Astrocyte of the spinal cord (primary cell): ENCODE measurements around the gene NRG2.

Experiments used
- DNase-seq: peaks from one replicate; pipeline ENCODE4 v3.0.0; 2011; ENCODE audit warnings: low read depth, low spot score
- H3K4me3 ChIP-seq: 2 replicates; pipeline ENCODE4 v1.5.1; 2011; ENCODE audit warnings: low read depth, mild to moderate bottlenecking, low read length, moderate library complexity
- in situ Hi-C: cut with HindIII; loops from 2 replicates; pipeline ENCODE4 v1.10.0; 2017; ENCODE audit warnings: low sequenced_read_pairs
- TF ChIP-seq, protein P1 (sequence below): IDR thresholded peaks from 2 replicates; pipeline ENCODE4 v1.5.1; 2012; ENCODE audit warnings: low read depth, mild to moderate bottlenecking, low read length, inconsistent platforms

NRG2 gene

DNA sequence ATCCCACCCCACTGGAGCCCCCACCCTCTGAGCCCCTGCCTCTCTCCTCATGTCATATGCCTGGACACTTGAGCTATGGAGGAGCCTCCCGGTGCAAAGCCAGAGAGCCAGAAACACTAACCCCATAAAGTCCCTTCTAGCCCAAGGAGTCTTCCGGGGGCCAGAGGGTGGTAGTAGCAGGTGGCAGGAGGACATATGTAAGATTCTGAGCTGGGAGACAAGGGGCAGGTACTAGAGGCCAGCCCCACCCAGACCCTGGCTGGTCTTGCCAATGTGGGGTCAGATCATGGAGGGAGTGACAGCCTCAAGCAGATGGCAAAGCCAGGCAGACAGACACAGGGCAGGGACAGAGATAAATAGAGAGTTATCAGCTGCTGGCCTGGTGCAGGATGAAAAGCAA lies 184.1 kb downstream of the NRG2 start:
- in situ Hi-C loops, result no loop called here
- no peak for DNase-seq
- no peak overlapping the region for H3K4me3 ChIP-seq
- TF ChIP-seq, protein P1, sequence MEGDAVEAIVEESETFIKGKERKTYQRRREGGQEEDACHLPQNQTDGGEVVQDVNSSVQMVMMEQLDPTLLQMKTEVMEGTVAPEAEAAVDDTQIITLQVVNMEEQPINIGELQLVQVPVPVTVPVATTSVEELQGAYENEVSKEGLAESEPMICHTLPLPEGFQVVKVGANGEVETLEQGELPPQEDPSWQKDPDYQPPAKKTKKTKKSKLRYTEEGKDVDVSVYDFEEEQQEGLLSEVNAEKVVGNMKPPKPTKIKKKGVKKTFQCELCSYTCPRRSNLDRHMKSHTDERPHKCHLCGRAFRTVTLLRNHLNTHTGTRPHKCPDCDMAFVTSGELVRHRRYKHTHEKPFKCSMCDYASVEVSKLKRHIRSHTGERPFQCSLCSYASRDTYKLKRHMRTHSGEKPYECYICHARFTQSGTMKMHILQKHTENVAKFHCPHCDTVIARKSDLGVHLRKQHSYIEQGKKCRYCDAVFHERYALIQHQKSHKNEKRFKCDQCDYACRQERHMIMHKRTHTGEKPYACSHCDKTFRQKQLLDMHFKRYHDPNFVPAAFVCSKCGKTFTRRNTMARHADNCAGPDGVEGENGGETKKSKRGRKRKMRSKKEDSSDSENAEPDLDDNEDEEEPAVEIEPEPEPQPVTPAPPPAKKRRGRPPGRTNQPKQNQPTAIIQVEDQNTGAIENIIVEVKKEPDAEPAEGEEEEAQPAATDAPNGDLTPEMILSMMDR, result no peak

DNA sequence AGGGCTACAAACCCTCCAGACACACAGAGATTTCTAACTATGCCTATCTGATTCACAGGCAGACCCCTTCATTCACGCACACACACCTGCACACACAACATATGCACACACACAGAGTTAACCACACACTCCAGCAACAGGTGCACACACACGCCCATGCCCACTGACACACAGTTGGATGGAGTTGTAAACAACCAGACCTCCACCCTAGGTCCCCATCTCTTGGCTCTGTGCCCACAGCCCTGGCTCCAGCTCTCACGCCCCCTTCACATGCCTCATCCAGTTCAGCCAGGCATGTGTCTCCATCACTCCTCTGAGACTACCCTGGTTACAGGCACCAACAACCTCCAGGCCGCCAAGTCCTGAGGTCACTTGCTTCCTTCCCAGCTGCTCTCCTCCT lies 186.4 kb downstream of the NRG2 start:
- TF ChIP-seq, protein P1, result no peak
- DNase-seq, result no peak
- no peak overlapping the region for H3K4me3 ChIP-seq
- in situ Hi-C loops, result no loop called here

DNA sequence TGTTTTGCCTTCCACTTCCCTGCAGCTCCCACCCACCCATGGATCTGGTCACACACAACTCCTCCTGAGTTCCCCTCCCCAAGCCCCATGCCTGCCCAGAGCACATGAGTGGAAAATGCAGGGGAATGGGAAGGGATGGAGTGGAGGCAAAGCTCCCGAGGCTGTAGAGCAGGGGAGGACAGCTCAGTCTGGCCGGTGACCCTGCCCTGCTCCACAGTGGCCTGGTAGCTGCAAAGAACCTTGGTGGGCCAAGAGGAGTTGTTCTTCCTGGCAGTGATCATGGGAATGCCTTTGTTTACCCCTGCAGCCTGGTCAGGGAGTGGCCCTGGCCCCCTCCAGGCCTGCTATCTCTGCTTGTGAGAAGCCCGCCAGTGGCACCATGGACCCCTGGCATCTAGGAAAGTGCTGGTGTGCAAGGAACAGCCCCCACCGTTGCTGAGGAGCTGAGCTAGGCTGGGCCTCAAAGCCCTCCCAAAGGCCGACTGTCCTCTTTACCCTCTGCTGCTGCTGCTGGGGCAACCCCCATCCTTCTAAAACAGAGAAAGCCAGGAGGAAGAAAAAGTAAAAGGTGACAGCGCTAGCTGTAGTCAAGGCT lies 187.1 kb downstream of the NRG2 start:
- in situ Hi-C loops, result no loop called here
- TF ChIP-seq, protein P1, result no peak

DNA sequence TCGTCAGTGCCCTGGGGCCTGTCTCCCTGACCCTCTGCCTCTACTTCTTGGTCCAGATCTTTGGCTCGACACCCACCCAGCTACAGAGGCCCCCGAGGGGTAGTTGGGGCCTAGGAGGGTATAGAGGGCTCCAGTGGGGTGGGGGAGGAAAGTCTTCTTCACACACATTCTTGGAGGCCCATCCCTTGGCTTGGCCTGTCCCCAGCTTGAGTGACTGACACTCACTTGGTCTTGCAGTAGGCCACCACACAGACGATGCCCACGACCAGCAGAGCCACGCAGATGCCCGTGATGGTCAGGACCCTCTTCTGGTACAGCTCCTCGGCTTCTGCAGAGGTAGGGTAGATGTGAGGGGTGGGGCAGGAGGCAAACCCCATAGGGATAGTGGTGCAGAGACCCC lies 187.6 kb downstream of the NRG2 start:
- H3K4me3 ChIP-seq, result no peak overlapping the region
- DNase-seq, result no peak
- in situ Hi-C loops, result no loop called here
- TF ChIP-seq, protein P1, result no peak

More for the DNA sequence above, 187.1 kb downstream of the NRG2 start:
- DNase-seq, result no peak
- no peak overlapping the region for H3K4me3 ChIP-seq

DNA sequence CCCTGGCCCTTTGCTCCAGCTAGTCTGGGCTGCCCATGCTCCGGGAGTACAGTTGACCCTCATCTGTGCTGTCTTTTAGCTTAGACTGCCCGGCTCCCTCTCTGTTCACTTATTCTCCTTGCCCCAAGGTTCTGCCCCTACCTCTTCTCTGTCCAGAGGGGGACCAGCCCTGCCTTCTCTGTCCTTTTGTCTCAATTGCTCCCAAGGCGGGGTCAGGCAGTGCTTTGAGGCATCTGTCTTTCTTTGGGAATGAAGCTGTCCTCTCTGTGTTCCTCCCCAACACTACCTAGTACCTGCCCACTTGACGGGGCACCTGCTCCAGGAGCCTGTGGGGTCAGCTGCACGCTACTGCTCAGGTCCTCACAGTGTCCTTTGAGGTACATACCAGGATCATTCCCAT lies 188.1 kb downstream of the NRG2 start:
- no peak for DNase-seq
- in situ Hi-C loops, result no loop called here
- no peak overlapping the region for H3K4me3 ChIP-seq
- TF ChIP-seq, protein P1, result no peak

DNA sequence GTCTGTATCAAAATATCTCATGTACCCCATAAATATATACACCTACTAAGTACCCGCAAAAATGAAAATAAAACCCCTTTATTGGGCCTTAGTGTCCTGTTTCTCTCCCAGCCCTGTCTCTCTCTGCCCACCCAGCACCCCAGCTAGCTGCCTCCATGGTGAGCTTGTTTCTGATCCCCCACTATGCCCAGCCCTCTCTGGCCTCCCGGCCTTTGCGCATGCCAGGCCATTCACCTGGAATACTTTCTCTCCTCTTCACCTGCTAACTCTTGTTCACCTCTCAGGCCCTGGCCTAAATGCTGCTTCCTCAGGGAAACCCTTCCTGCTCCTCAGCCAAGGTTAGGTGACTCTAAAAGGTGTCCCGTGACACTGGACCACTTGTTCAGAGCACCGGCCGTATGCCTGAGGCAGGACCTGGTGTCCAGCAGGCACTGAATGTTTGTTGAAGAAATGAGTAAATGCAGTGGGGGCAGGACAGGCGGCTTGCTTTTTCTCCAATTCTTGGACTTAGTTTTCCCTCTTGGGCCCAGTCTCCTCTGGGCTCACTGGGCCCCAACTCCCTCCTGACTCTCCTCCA lies 189.0 kb downstream of the NRG2 start:
- TF ChIP-seq, protein P1, result no peak
- no peak overlapping the region for H3K4me3 ChIP-seq
- DNase-seq, result no peak
- in situ Hi-C loops, result no loop called here
